Left lung (tissue), 10 donors: ENCODE results near the gene ELMOD2. TPM values are rescaled to one million over a fixed set of nuclear protein-coding genes. Genes with fewer than 3 reads are reported as not detected.

ENCODE experiments used
- ATAC-seq: fragments of 200-7000 bp; cut with Tn5 transposase; one replicate; pipeline ENCODE4 v1.9.1; 2020; ENCODE audit warnings: moderate library complexity
- DNase-seq, 4 donors: peaks; one replicate each; pipeline ENCODE4 v3.0.0-alpha.2; 2013 to 2020
- H3K27ac ChIP-seq, 2 donors: fragments of 200-600 bp; sonication (generic) in 1 of 2; one replicate each; pipeline versions ENCODE4 v1.5.0 to v1.8.0; 2020 to 2021
- H3K27me3 ChIP-seq, 2 donors: fragments of 200-600 bp; sonication (generic) in 1 of 2; one replicate each; pipeline versions ENCODE4 v1.5.0 to v1.8.0; 2020 to 2021
- H3K36me3 ChIP-seq, 2 donors: fragments of 200-600 bp; sonication (generic) in 1 of 2; one replicate each; pipeline versions ENCODE4 v1.5.0 to v1.8.0; 2020 to 2021
- H3K4me1 ChIP-seq, 2 donors: fragments of 200-600 bp; one replicate each; pipeline ENCODE4 v1.8.0; 2021
- H3K4me3 ChIP-seq, 2 donors: fragments of 200-600 bp; sonication (generic) in 1 of 2; one replicate each; pipeline versions ENCODE4 v1.5.0 to v1.8.0; 2020 to 2021; ENCODE audit warnings: mild to moderate bottlenecking in 1 of 2
- H3K9me3 ChIP-seq, 2 donors: fragments of 200-600 bp; sonication (generic) in 1 of 2; one replicate each; pipeline versions ENCODE4 v1.5.0 to v1.8.0; 2020 to 2021
- CTCF ChIP-seq, 2 donors: fragments of 200-600 bp; sonication (generic) in 1 of 2; IDR thresholded peaks; one replicate each; pipeline versions ENCODE4 v1.5.0 to v1.8.0; 2021; ENCODE audit warnings: antibody characterized with exemption in 2 of 2
- intact Hi-C, 2 donors: fragments of 100-400 bp; cut with DNase I; formaldehyde crosslinking; loops; one replicate each; pipeline versions ENCODE4 v1.11.2 to v1.14.2; 2022
- polyA plus RNA-seq, 6 donors: library from polyadenylated mRNA; unstranded; fragments of 120-200 nt; gene quantifications; one replicate each; pipeline ENCODE4 v1.2.1, GENCODE V29; 2013; ENCODE audit not compliant: insufficient read length in 6 of 6
- total RNA-seq, 2 donors: library from RNA; stranded (reverse); fragmentation: NEBNext Ultra II Directional; extraction: Animal tissue kit (Norgen Biotek cat#: 25700); gene quantifications; one replicate each; pipeline ENCODE4 v1.2.1, GENCODE V29; 2021
- donor health status: DM: no; HTN: yes; CAD: no.
- donor health status: DM: no; HTN: no; CAD: no.

ELMOD2 gene
- total and polyA plus RNA-seq, 8 donors: 26.2 to 48.5 (median 44.6) TPM

GRCh38 chr4:140559696-140560095 lies 35.7 kb downstream of the ELMOD2 start:
- DNase-seq: peak in 2 of 4 donors; percentile 66 to 81
- H3K27me3 ChIP-seq: peaks cover 0 to 15% of the 10 kb centered on the region in 2 donors
- no peak overlapping the region for H3K27ac ChIP-seq
- no peaks in the 10 kb centered on the region for H3K4me1 ChIP-seq
- no peak for TF ChIP-seq CTCF (IDR thresholded peaks at IDR 0.05)
- intact Hi-C loops: no loop called here
- no peak overlapping the region for H3K4me3 ChIP-seq
- ATAC-seq: no peak
- H3K36me3 ChIP-seq: no peaks in the 10 kb centered on the region
- H3K9me3 ChIP-seq: no peaks in the 10 kb centered on the region

GRCh38 chr4:140568507-140569306 lies 44.7 kb downstream of the ELMOD2 start, which contains the start of gene UCP1:
TSS of gene UCP1 (minus strand) at chr4:140568961. CDS start at chr4:140568729, 232 bp downstream.
- peaks cover 45 to 87% of the 10 kb centered on the region in 2 donors for H3K27me3 ChIP-seq
- no peak for TF ChIP-seq CTCF (IDR thresholded peaks at IDR 0.05)
- DNase-seq (peak in 2 of 4 donors; percentile 35 to 84), ATAC-seq (peak; percentile 92)
- H3K27ac ChIP-seq: no peak within 1 kb of the TSS
- peak within 1 kb of the TSS; percentile 27 to 45 for H3K4me3 ChIP-seq
- intact Hi-C loops: no loop called here
- no peaks in the 10 kb centered on the region for H3K36me3 ChIP-seq
- H3K9me3 ChIP-seq: peaks cover 0 to 7% of the 10 kb centered on the region in 2 donors
- H3K4me1 ChIP-seq: peaks cover 9 to 19% of the 10 kb centered on the region in 2 donors

GRCh38 chr4:140569307-140569638 lies 45.3 kb downstream of the ELMOD2 start:
- DNase-seq (no peak), ATAC-seq (no peak)
- Histone ChIP-seq H3K9me3 (peaks cover 0 to 7% of the 10 kb centered on the region in 2 donors), H3K27ac (no peak overlapping the region), H3K4me1 (peaks cover 9 to 19% of the 10 kb centered on the region in 2 donors), H3K27me3 (peaks cover 45 to 81% of the 10 kb centered on the region in 2 donors), H3K36me3 (no peaks in the 10 kb centered on the region), H3K4me3 (peak overlapping the region; percentile 27 to 45)
- no peak for TF ChIP-seq CTCF (IDR thresholded peaks at IDR 0.05)
- intact Hi-C loops: no loop called here

- DNase-seq (no peak), ATAC-seq (no peak)
- H3K27me3 ChIP-seq: peaks cover 43 to 66% of the 10 kb centered on the region in 2 donors
- H3K27ac ChIP-seq: no peak overlapping the region
- intact Hi-C loops: no loop called here
- no peak for TF ChIP-seq CTCF (IDR thresholded peaks at IDR 0.05)
- peaks cover 0 to 7% of the 10 kb centered on the region in 2 donors for H3K9me3 ChIP-seq
- H3K4me3 ChIP-seq: no peak overlapping the region
- peaks cover 9 to 19% of the 10 kb centered on the region in 2 donors for H3K4me1 ChIP-seq
- no peaks in the 10 kb centered on the region for H3K36me3 ChIP-seq
Observed at GRCh38 chr4:140571620-140572019, 47.7 kb downstream of the ELMOD2 start.

- peaks cover 29 to 66% of the 10 kb centered on the region in 2 donors for H3K27me3 ChIP-seq
- peaks cover 0 to 7% of the 10 kb centered on the region in 2 donors for H3K9me3 ChIP-seq
- intact Hi-C loops: no loop called here
- no peak overlapping the region for H3K4me3 ChIP-seq
- TF ChIP-seq CTCF (IDR thresholded peaks at IDR 0.05): no peak
- ATAC-seq (no peak), DNase-seq (no peak)
- no peaks in the 10 kb centered on the region for H3K4me1 ChIP-seq
- no peaks in the 10 kb centered on the region for H3K36me3 ChIP-seq
- H3K27ac ChIP-seq: no peak overlapping the region
Observed at GRCh38 chr4:140575489-140575888, 51.5 kb downstream of the ELMOD2 start.
